NCI-H2081 treated with DMSO at 0.1 percent for 48 hours (cell line): Measurements from ENCODE around the gene PIAS1.

Source experiments
- DNase-seq: peaks from one replicate; lab custom pipeline; 2025; lab: John Stamatoyannopoulos, UW

PIAS1 gene

GRCh38 chr15:68235022-68235421 lies 180.9 kb downstream of the PIAS1 start:
- no peak for DNase-seq

GRCh38 chr15:68239025-68239424 lies 184.9 kb downstream of the PIAS1 start:
- DNase-seq = no peak

GRCh38 chr15:68241088-68241935 lies 187.2 kb downstream of the PIAS1 start:
- no peak for DNase-seq
